ES-I3 (cell line): ENCODE results near the gene FAAP100.

Source experiments
- H3K36me3 ChIP-seq: 2 replicates; pipeline ENCODE4 v1.6.1; 2013; ENCODE audit warnings: mild to moderate bottlenecking, low read length, control low read depth, moderate library complexity; ENCODE audit not compliant: insufficient read depth
- H3K4me1 ChIP-seq: 2 replicates; pipeline ENCODE4 v1.6.1; 2013; ENCODE audit warnings: mild to moderate bottlenecking, control low read depth, low read length; ENCODE audit not compliant: insufficient read depth
- H3K9ac ChIP-seq: 2 replicates; pipeline ENCODE4 v1.6.1; 2013; ENCODE audit warnings: low read depth, mild to moderate bottlenecking, low read length, moderate library complexity
- H3K9me3 ChIP-seq: 2 replicates; pipeline ENCODE4 v1.6.1; 2013; ENCODE audit warnings: mild to moderate bottlenecking, low read length, moderate library complexity; ENCODE audit not compliant: control insufficient read depth, insufficient read depth

Gene FAAP100

GRCh38 chr17:81553616-81554181 lies 1.5 kb upstream of the FAAP100 start:
- Histone ChIP-seq H3K36me3 (peaks cover 23% of the 10 kb centered on the region), H3K9ac (peak overlapping the region; percentile 89; the same call in 1 of the 2 replicates), H3K4me1 (peaks cover 6% of the 10 kb centered on the region; the same call in 1 of the 2 replicates), H3K9me3 (no peaks in the 10 kb centered on the region)

GRCh38 chr17:81553018-81553615 lies 964 bp upstream of the FAAP100 start:
- Histone ChIP-seq H3K9ac (peak overlapping the region; percentile 89), H3K36me3 (peaks cover 19% of the 10 kb centered on the region), H3K9me3 (no peaks in the 10 kb centered on the region), H3K4me1 (peaks cover 6% of the 10 kb centered on the region; the same call in 1 of the 2 replicates)

GRCh38 chr17:81551458-81552243 lies 502 bp downstream of the FAAP100 start:
- Histone ChIP-seq H3K4me1 (peaks cover 6% of the 10 kb centered on the region; the same call in 1 of the 2 replicates), H3K9ac (peak overlapping the region; percentile 89), H3K36me3 (peaks cover 11% of the 10 kb centered on the region), H3K9me3 (no peaks in the 10 kb centered on the region)

- Histone ChIP-seq H3K9me3 (no peaks in the 10 kb centered on the region), H3K36me3 (peaks cover 8% of the 10 kb centered on the region), H3K4me1 (peaks cover 6% of the 10 kb centered on the region; the same call in 1 of the 2 replicates), H3K9ac (peak overlapping the region; percentile 89)
These were observed 1.2 kb downstream of the FAAP100 start for GRCh38 chr17:81550830-81551457.

- Histone ChIP-seq H3K36me3 (peaks cover 8% of the 10 kb centered on the region), H3K4me1 (peaks cover 6% of the 10 kb centered on the region; the same call in 1 of the 2 replicates), H3K9ac (no peak overlapping the region), H3K9me3 (no peaks in the 10 kb centered on the region)
These were observed 1.9 kb downstream of the FAAP100 start for GRCh38 chr17:81550285-81550684.

- Histone ChIP-seq H3K9me3 (no peaks in the 10 kb centered on the region), H3K4me1 (peaks cover 6% of the 10 kb centered on the region; the same call in 1 of the 2 replicates), H3K9ac (no peak overlapping the region), H3K36me3 (peaks cover 8% of the 10 kb centered on the region)
These were observed 2.3 kb downstream of the FAAP100 start for GRCh38 chr17:81549826-81550225.

- Histone ChIP-seq H3K9ac (no peak overlapping the region), H3K4me1 (peaks cover 4% of the 10 kb centered on the region; the same call in 1 of the 2 replicates), H3K36me3 (peaks cover 8% of the 10 kb centered on the region), H3K9me3 (no peaks in the 10 kb centered on the region)
These were observed 3.1 kb downstream of the FAAP100 start for GRCh38 chr17:81549031-81549557.

GRCh38 chr17:81547614-81547982 lies 4.6 kb downstream of the FAAP100 start:
- no peaks in the 10 kb centered on the region for H3K9me3 ChIP-seq
- no peak overlapping the region for H3K9ac ChIP-seq
- H3K4me1 ChIP-seq = no peaks in the 10 kb centered on the region; the same call in 1 of the 2 replicates
- H3K36me3 ChIP-seq = peaks cover 13% of the 10 kb centered on the region

GRCh38 chr17:81546906-81547613 lies 5.1 kb downstream of the FAAP100 start:
- H3K9ac ChIP-seq = no peak overlapping the region
- peaks cover 13% of the 10 kb centered on the region for H3K36me3 ChIP-seq
- no peaks in the 10 kb centered on the region for H3K9me3 ChIP-seq
- H3K4me1 ChIP-seq = no peaks in the 10 kb centered on the region; the same call in 1 of the 2 replicates

GRCh38 chr17:81545160-81545949 lies 6.8 kb downstream of the FAAP100 start:
- Histone ChIP-seq H3K36me3 (peaks cover 13% of the 10 kb centered on the region), H3K4me1 (no peaks in the 10 kb centered on the region), H3K9ac (no peak overlapping the region), H3K9me3 (no peaks in the 10 kb centered on the region)

GRCh38 chr17:81544281-81544974 lies 7.7 kb downstream of the FAAP100 start:
- Histone ChIP-seq H3K36me3 (peaks cover 11% of the 10 kb centered on the region), H3K9ac (no peak overlapping the region), H3K4me1 (no peaks in the 10 kb centered on the region), H3K9me3 (no peaks in the 10 kb centered on the region)

- Histone ChIP-seq H3K4me1 (no peaks in the 10 kb centered on the region), H3K9ac (no peak overlapping the region), H3K9me3 (no peaks in the 10 kb centered on the region), H3K36me3 (peaks cover 6% of the 10 kb centered on the region)
These were observed 8.4 kb downstream of the FAAP100 start for GRCh38 chr17:81543756-81544155.

GRCh38 chr17:81543339-81543675 lies 8.8 kb downstream of the FAAP100 start:
- Histone ChIP-seq H3K9me3 (no peaks in the 10 kb centered on the region), H3K4me1 (no peaks in the 10 kb centered on the region), H3K9ac (no peak overlapping the region), H3K36me3 (peaks cover 6% of the 10 kb centered on the region)
